Testis (tissue), 2 donors: Measurements from ENCODE around the gene PRUNE2.

Experiments
- POLR2A ChIP-seq: fragments of 450-650 bp; IDR thresholded peaks from one replicate; pipeline ENCODE4 v1.6.1; 2017; ENCODE audit warnings: antibody characterized with exemption, mild to moderate bottlenecking, moderate library complexity
- TF ChIP-seq, protein P1 (sequence below), 3 experiments: fragments of 450-650 bp in 2 of 3; fragments of 200-600 bp in 1 of 3; sonication (generic) in 1 of 3; IDR thresholded peaks; one replicate each; pipeline ENCODE4 v1.5.1; 2016 to 2019; ENCODE audit warnings: antibody characterized with exemption in 3 of 3, mild to moderate bottlenecking in 2 of 3, moderate library complexity in 1 of 3

DNA sequence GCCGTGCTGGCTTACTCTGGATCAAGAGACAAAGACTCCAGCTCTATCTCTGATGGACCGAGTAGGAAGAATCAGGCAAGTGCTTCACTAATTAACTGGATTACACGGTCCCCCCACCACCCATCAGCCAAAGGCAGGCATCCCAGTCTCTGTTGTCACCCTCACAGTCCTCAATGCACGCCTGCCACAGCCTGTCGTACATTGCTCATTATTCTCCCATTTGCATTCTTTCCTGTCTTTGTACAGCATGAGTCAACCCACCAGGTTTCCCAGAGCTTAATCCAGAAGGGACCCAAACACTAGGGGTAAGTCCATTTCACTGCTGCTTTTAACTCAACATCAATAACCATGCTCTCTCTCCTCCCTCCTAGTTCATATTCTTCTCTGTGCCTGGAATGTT is 97.3 kb downstream of the PRUNE2 start:
- TF ChIP-seq, protein P1, sequence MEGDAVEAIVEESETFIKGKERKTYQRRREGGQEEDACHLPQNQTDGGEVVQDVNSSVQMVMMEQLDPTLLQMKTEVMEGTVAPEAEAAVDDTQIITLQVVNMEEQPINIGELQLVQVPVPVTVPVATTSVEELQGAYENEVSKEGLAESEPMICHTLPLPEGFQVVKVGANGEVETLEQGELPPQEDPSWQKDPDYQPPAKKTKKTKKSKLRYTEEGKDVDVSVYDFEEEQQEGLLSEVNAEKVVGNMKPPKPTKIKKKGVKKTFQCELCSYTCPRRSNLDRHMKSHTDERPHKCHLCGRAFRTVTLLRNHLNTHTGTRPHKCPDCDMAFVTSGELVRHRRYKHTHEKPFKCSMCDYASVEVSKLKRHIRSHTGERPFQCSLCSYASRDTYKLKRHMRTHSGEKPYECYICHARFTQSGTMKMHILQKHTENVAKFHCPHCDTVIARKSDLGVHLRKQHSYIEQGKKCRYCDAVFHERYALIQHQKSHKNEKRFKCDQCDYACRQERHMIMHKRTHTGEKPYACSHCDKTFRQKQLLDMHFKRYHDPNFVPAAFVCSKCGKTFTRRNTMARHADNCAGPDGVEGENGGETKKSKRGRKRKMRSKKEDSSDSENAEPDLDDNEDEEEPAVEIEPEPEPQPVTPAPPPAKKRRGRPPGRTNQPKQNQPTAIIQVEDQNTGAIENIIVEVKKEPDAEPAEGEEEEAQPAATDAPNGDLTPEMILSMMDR (IDR thresholded peaks at IDR 0.05), result no peak
- TF ChIP-seq POLR2A, result no peak
